NCI-H748 treated with DMSO at 0.1 percent for 48 hours (cell line): Measurements from ENCODE around the gene C4B.
"Not testable (repeated sequence)": the region's sequence is repeated elsewhere in the genome, so short reads cannot be mapped to it uniquely, and the experiment has no call there.

ENCODE experiments used
- DNase-seq: peaks from one replicate; lab custom pipeline; 2025; lab: John Stamatoyannopoulos, UW

C4B gene

GRCh38 chr6:32053314-32053713, 38.7 kb downstream of the C4B start:
- DNase-seq, result not testable (repeated sequence)

GRCh38 chr6:32055756-32056155, 41.2 kb downstream of the C4B start:
- not testable (repeated sequence) for DNase-seq

- no peak for DNase-seq
Observed at GRCh38 chr6:32056254-32056653, 41.7 kb downstream of the C4B start.

GRCh38 chr6:32057966-32058365, 43.4 kb downstream of the C4B start:
- DNase-seq, result no peak

GRCh38 chr6:32058511-32058963, 43.9 kb downstream of the C4B start:
- no peak for DNase-seq

- no peak for DNase-seq
Observed at GRCh38 chr6:32060966-32061655, 46.5 kb downstream of the C4B start.

- DNase-seq, result no peak
Observed at GRCh38 chr6:32064706-32065105, 50.1 kb downstream of the C4B start.

- not testable (repeated sequence) for DNase-seq
Observed at GRCh38 chr6:32067521-32067920, 52.9 kb downstream of the C4B start.

GRCh38 chr6:32068315-32068714, 53.7 kb downstream of the C4B start:
- DNase-seq, result not testable (repeated sequence)

- no peak for DNase-seq
Observed at GRCh38 chr6:32068867-32069266, 54.3 kb downstream of the C4B start.

GRCh38 chr6:32069460-32069859, 54.9 kb downstream of the C4B start:
- DNase-seq, result no peak

GRCh38 chr6:32069878-32070515, 55.4 kb downstream of the C4B start:
- DNase-seq, result no peak

GRCh38 chr6:32070814-32071543, 56.4 kb downstream of the C4B start:
- DNase-seq, result no peak

GRCh38 chr6:32073101-32073500, 58.5 kb downstream of the C4B start:
- no peak for DNase-seq

- DNase-seq, result no peak
Observed at GRCh38 chr6:32073613-32074012, 59.0 kb downstream of the C4B start.

- no peak for DNase-seq
Observed at GRCh38 chr6:32074996-32075532, 60.5 kb downstream of the C4B start.

- no peak for DNase-seq
Observed at GRCh38 chr6:32075781-32076180, 61.2 kb downstream of the C4B start.

GRCh38 chr6:32076321-32076809, 61.8 kb downstream of the C4B start:
- DNase-seq, result no peak

GRCh38 chr6:32079566-32080290, 65.1 kb downstream of the C4B start:
- no peak for DNase-seq

- DNase-seq, result no peak
Observed at GRCh38 chr6:32081168-32081990, 66.8 kb downstream of the C4B start.

GRCh38 chr6:32082478-32082877, 67.9 kb downstream of the C4B start:
- no peak for DNase-seq
